ENCODE data around the gene TFPT. TPM values are rescaled to one million over a fixed set of nuclear protein-coding genes. Genes with fewer than 3 reads are reported as not detected.

Gene TFPT
- total and polyA plus RNA-seq, 2 of the 13 experiments (the other 11 are each of a cell fraction or from before 2014, with no cell fraction given): 8.4 to 10.7 TPM

DNA sequence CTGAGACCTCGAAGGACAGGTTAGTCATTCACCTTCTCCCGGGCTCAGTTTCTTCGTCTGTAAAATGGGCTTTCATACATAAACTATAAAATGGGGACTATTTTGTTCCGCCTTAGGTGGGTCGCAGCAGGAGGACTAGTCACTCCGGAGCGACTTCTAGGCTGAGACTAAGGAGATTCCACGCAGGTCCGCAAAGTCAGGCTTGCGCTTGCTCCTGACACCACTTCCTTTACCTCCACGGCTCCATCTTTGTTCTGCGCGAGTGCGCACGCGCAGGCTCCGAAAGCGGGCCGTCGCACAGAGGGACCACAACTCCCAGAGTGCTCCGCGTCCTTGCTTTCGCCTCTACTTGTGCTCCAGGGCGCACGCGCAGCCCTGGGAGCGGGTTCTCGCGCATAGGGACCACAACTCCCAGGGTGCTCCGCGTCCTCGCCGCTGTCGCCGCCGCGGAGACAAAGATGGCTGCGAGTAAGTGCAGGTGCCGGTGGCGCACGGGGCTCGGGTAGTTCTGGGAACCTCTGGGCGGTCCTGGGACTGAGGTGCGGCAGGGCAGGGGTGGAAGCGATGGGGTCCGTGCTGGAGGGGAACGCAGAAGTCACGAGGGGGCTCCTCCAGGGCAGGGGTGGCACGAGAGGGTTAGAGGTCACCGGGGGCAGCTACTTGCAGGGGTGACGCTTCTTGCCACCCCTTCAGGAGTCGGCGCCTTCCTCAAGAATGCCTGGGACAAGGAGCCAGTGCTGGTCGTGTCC lies 12.9 kb downstream of the TFPT start, which contains the start of gene NDUFA3 (continued):
- TF ChIP-seq ZNF124 (CRISPR knock-in tag; IDR thresholded peaks at IDR 0.05) (0 out of 2 replicates have a peak, but pooled peaks have one; percentile 60), CENPX (CRISPR knock-in tag; IDR thresholded peaks at IDR 0.05) (no peak), ZMYM4 (CRISPR knock-in tag; IDR thresholded peaks at IDR 0.05) (peak; percentile 46; the same call in 1 of the 2 replicates), MEF2D (CRISPR knock-in tag; IDR thresholded peaks at IDR 0.05) (peak; percentile 62; the same call in 1 of the 2 replicates), SP1 (IDR thresholded peaks at IDR 0.05) (no peak), SP1 (CRISPR knock-in tag; IDR thresholded peaks at IDR 0.05) (no peak), ZNF670 (CRISPR knock-in tag; IDR thresholded peaks at IDR 0.05; ENCODE audit: borderline replicate concordance) (no peak), KDM6A (CRISPR knock-in tag; IDR thresholded peaks at IDR 0.05; ENCODE audit: low read depth) (no peak), NR2C2 (CRISPR knock-in tag; IDR thresholded peaks at IDR 0.05; ENCODE audit: borderline replicate concordance) (peak; percentile 93), RCOR2 (CRISPR knock-in tag; IDR thresholded peaks at IDR 0.05) (peak; percentile 99), PITX1 (CRISPR knock-in tag; IDR thresholded peaks at IDR 0.05) (no peak), FOXK2 (IDR thresholded peaks at IDR 0.05) (peak; percentile 50; the same call in 1 of the 2 replicates), HNRNPK (IDR thresholded peaks at IDR 0.05; ENCODE audit: low read depth, low read length, poor library complexity, severe bottlenecking) (no peak), ZNF709 (CRISPR knock-in tag; IDR thresholded peaks at IDR 0.05) (peak; percentile 61; the same call in 1 of the 2 replicates), FLYWCH1 (CRISPR knock-in tag; IDR thresholded peaks at IDR 0.05) (no peak), ZC3H4 (CRISPR knock-in tag; IDR thresholded peaks at IDR 0.05; ENCODE audit: borderline replicate concordance) (no peak), CBX2 (IDR thresholded peaks at IDR 0.05; ENCODE audit: low read depth, low read length) (no peak), CBX2 (CRISPR knock-in tag; IDR thresholded peaks at IDR 0.05; ENCODE audit: low read depth) (no peak), KDM3A (CRISPR knock-in tag; IDR thresholded peaks at IDR 0.05; ENCODE audit: low read depth) (peak; percentile 42; the same call in 1 of the 2 replicates), CAMTA2 (CRISPR knock-in tag; IDR thresholded peaks at IDR 0.05; ENCODE audit: borderline replicate concordance) (peak; percentile 66; the same call in 1 of the 2 replicates), ZNF572 (CRISPR knock-in tag; IDR thresholded peaks at IDR 0.05) (no peak; the same call in 1 of the 2 replicates), ATF1 (CRISPR knock-in tag; IDR thresholded peaks at IDR 0.05) (no peak; the same call in 1 of the 2 replicates), THAP11 (CRISPR knock-in tag; IDR thresholded peaks at IDR 0.05) (peak; percentile 99)
- TF ChIP-seq, protein P1, sequence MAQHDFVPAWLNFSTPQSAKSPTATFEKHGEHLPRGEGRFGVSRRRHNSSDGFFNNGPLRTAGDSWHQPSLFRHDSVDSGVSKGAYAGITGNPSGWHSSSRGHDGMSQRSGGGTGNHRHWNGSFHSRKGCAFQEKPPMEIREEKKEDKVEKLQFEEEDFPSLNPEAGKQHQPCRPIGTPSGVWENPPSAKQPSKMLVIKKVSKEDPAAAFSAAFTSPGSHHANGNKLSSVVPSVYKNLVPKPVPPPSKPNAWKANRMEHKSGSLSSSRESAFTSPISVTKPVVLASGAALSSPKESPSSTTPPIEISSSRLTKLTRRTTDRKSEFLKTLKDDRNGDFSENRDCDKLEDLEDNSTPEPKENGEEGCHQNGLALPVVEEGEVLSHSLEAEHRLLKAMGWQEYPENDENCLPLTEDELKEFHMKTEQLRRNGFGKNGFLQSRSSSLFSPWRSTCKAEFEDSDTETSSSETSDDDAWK (CRISPR knock-in tag; IDR thresholded peaks at IDR 0.05): no peak
- TF ChIP-seq, protein P2, sequence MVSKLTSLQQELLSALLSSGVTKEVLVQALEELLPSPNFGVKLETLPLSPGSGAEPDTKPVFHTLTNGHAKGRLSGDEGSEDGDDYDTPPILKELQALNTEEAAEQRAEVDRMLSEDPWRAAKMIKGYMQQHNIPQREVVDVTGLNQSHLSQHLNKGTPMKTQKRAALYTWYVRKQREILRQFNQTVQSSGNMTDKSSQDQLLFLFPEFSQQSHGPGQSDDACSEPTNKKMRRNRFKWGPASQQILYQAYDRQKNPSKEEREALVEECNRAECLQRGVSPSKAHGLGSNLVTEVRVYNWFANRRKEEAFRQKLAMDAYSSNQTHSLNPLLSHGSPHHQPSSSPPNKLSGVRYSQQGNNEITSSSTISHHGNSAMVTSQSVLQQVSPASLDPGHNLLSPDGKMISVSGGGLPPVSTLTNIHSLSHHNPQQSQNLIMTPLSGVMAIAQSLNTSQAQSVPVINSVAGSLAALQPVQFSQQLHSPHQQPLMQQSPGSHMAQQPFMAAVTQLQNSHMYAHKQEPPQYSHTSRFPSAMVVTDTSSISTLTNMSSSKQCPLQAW (CRISPR knock-in tag; IDR thresholded peaks at IDR 0.05): peak; percentile 88
- TF ChIP-seq, protein P3, sequence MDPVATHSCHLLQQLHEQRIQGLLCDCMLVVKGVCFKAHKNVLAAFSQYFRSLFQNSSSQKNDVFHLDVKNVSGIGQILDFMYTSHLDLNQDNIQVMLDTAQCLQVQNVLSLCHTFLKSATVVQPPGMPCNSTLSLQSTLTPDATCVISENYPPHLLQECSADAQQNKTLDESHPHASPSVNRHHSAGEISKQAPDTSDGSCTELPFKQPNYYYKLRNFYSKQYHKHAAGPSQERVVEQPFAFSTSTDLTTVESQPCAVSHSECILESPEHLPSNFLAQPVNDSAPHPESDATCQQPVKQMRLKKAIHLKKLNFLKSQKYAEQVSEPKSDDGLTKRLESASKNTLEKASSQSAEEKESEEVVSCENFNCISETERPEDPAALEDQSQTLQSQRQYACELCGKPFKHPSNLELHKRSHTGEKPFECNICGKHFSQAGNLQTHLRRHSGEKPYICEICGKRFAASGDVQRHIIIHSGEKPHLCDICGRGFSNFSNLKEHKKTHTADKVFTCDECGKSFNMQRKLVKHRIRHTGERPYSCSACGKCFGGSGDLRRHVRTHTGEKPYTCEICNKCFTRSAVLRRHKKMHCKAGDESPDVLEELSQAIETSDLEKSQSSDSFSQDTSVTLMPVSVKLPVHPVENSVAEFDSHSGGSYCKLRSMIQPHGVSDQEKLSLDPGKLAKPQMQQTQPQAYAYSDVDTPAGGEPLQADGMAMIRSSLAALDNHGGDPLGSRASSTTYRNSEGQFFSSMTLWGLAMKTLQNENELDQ (CRISPR knock-in tag; IDR thresholded peaks at IDR 0.05; ENCODE audit: borderline replicate concordance): no peak
- TF ChIP-seq, protein P4, sequence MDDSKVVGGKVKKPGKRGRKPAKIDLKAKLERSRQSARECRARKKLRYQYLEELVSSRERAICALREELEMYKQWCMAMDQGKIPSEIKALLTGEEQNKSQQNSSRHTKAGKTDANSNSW (CRISPR knock-in tag; IDR thresholded peaks at IDR 0.05; ENCODE audit: borderline replicate concordance): peak; percentile 64; the same call in 1 of the 2 replicates
